Neural cell (in vitro differentiated cells): Measurements from ENCODE around the gene ACOX2. TPM values are rescaled to one million over a fixed set of nuclear protein-coding genes. Genes with fewer than 3 reads are reported as not detected.
"Not testable (repeated sequence)": the region's sequence is repeated elsewhere in the genome, so short reads cannot be mapped to it uniquely, and the experiment has no call there.

Source experiments
- H2AFZ ChIP-seq: fragments of 200-600, 300-800 bp; sonication (generic), shearing (Covaris generic); 2 replicates; pipeline ENCODE4 v1.6.0; 2014; ENCODE audit warnings: low read depth, mild to moderate bottlenecking, antibody characterized with exemption, low read length, moderate library complexity
- H3F3A ChIP-seq: fragments of 200-600 bp; shearing (Covaris generic); 2 replicates; pipeline ENCODE4 v1.6.1; 2016; ENCODE audit warnings: mild to moderate bottlenecking, moderate library complexity, mixed read lengths, antibody characterized with exemption, low read length; ENCODE audit not compliant: insufficient read depth, poor library complexity, severe bottlenecking
- H3K27ac ChIP-seq: fragments of 200-600, 300-800 bp; sonication (generic), shearing (Covaris generic); 2 replicates; pipeline ENCODE4 v1.5.1; 2014; ENCODE audit warnings: mild to moderate bottlenecking, low read length, moderate library complexity
- H3K27me3 ChIP-seq: fragments of 300-800, 200-600 bp; sonication (generic), shearing (Covaris generic); 2 replicates; pipeline ENCODE4 v1.6.0; 2014; ENCODE audit warnings: mild to moderate bottlenecking, low read depth, low read length, moderate library complexity; ENCODE audit not compliant: insufficient read depth
- H3K36me3 ChIP-seq: fragments of 300-800, 200-600 bp; sonication (generic), shearing (Covaris generic); 2 replicates; pipeline ENCODE4 v1.5.1; 2014; ENCODE audit warnings: mild to moderate bottlenecking, antibody characterized with exemption, low read length, moderate library complexity; ENCODE audit not compliant: insufficient read depth
- H3K4me2 ChIP-seq: fragments of 300-800, 200-600 bp; sonication (generic), shearing (Covaris generic); 2 replicates; pipeline ENCODE4 v1.6.0; 2014; ENCODE audit warnings: mild to moderate bottlenecking, low read length
- H3K4me3 ChIP-seq: fragments of 300-800, 200-600 bp; sonication (generic), shearing (Covaris generic); 2 replicates; pipeline ENCODE4 v1.5.1; 2014; ENCODE audit warnings: mild to moderate bottlenecking, low read length, moderate library complexity
- H3K79me2 ChIP-seq: fragments of 200-600 bp; shearing (Covaris generic); replicated peaks from 2 replicates; pipeline ENCODE4 v1.6.0; 2014; ENCODE audit warnings: mild to moderate bottlenecking, low read length, moderate library complexity; ENCODE audit not compliant: insufficient read depth
- H3K9ac ChIP-seq: fragments of 300-800, 200-600 bp; sonication (generic), shearing (Covaris generic); 2 replicates; pipeline ENCODE4 v1.6.1; 2016; ENCODE audit warnings: mild to moderate bottlenecking, low read length, mixed read lengths
- H3K9me2 ChIP-seq: fragments of 200-600 bp; shearing (Covaris generic); 2 replicates; pipeline ENCODE4 v1.6.1; 2016; ENCODE audit warnings: mild to moderate bottlenecking, low read length, mixed read lengths; ENCODE audit not compliant: insufficient read depth
- H3K9me3 ChIP-seq: fragments of 200-600, 300-800 bp; sonication (generic), shearing (Covaris generic); 2 replicates; pipeline ENCODE4 v1.6.1; 2016; ENCODE audit warnings: mild to moderate bottlenecking, mixed run types, low read length, moderate library complexity, mixed read lengths
- H4K20me1 ChIP-seq: fragments of 200-600 bp; shearing (Covaris generic); 2 replicates; pipeline ENCODE4 v1.6.1; 2016; ENCODE audit warnings: mild to moderate bottlenecking, mixed run types; ENCODE audit not compliant: insufficient read depth
- CTCF ChIP-seq: fragments of 450-650 bp; IDR thresholded peaks from 2 replicates; pipeline ENCODE4 v1.5.1; 2014; ENCODE audit warnings: antibody characterized with exemption, mild to moderate bottlenecking, moderate library complexity; ENCODE audit not compliant: poor library complexity, severe bottlenecking
- EP300 ChIP-seq: fragments of 450-650 bp; conservative IDR thresholded peaks from 2 replicates; pipeline ENCODE4 v1.6.1; 2014; ENCODE audit warnings: antibody characterized with exemption, mild to moderate bottlenecking, moderate library complexity; ENCODE audit not compliant: poor library complexity, severe bottlenecking
- EZH2 ChIP-seq: fragments of 200-600, 300-800 bp; shearing (Covaris generic), sonication (generic); IDR thresholded peaks from 2 replicates; pipeline ENCODE4 v1.6.1; 2014; ENCODE audit warnings: antibody characterized with exemption, low read length, borderline replicate concordance, mild to moderate bottlenecking; ENCODE audit not compliant: insufficient read depth, poor library complexity, severe bottlenecking
- MXI1 ChIP-seq: fragments of 450-650 bp; conservative IDR thresholded peaks from 2 replicates; pipeline ENCODE4 v1.6.1; 2014; ENCODE audit warnings: antibody characterized with exemption, mild to moderate bottlenecking; ENCODE audit not compliant: poor library complexity, severe bottlenecking
- POLR2AphosphoS5 ChIP-seq: IDR thresholded peaks from 2 replicates; pipeline ENCODE4 v1.6.1; 2012
- RAD21 ChIP-seq: fragments of 450-650 bp; conservative IDR thresholded peaks from 2 replicates; pipeline ENCODE4 v1.6.1; 2014; ENCODE audit warnings: antibody characterized with exemption, mild to moderate bottlenecking, moderate library complexity
- REST ChIP-seq: IDR thresholded peaks from 2 replicates; pipeline ENCODE4 v1.6.1; 2012; ENCODE audit warnings: borderline replicate concordance
- SMC3 ChIP-seq: fragments of 450-650 bp; conservative IDR thresholded peaks from 2 replicates; pipeline ENCODE4 v1.6.1; 2014; ENCODE audit warnings: antibody characterized with exemption, mild to moderate bottlenecking, moderate library complexity; ENCODE audit not compliant: poor library complexity
- TAF1 ChIP-seq: IDR thresholded peaks from 2 replicates; pipeline ENCODE4 v1.6.1; 2012; ENCODE audit warnings: low read depth
- polyA plus RNA-seq: library from polyadenylated mRNA; depleted of rRNA; stranded (reverse); fragments of >200 nt; gene quantifications from 2 replicates; pipeline ENCODE4 v1.2.3, GENCODE V29; 2014

The ACOX2 gene
- polyA plus RNA-seq, 1 donor from 2014 or later = not detected

- H3K4me2 ChIP-seq = no peak overlapping the region
- H4K20me1 ChIP-seq = no peaks in the 10 kb centered on the region
- H3F3A ChIP-seq = no peaks in the 10 kb centered on the region
- H3K4me3 ChIP-seq = no peak overlapping the region
- no peaks in the 10 kb centered on the region for H3K9me3 ChIP-seq
- TF ChIP-seq EP300 = no peak
- TF ChIP-seq EZH2 = no peak
- TF ChIP-seq SMC3 = no peak
- no peak for TF ChIP-seq RAD21
- no peak for TF ChIP-seq MXI1
- TF ChIP-seq TAF1 = no peak
- no peak for TF ChIP-seq POLR2AphosphoS5
- TF ChIP-seq REST = no peak
- TF ChIP-seq CTCF = no peak
- no peaks in the 10 kb centered on the region for H3K36me3 ChIP-seq
- H3K27ac ChIP-seq = no peak overlapping the region
- no peak overlapping the region for H2AFZ ChIP-seq
- no peaks in the 10 kb centered on the region for H3K27me3 ChIP-seq
- no peak overlapping the region for H3K9ac ChIP-seq
- H3K79me2 ChIP-seq = no peaks in the 10 kb centered on the region
- no peaks in the 10 kb centered on the region for H3K9me2 ChIP-seq
These were observed 8.4 kb downstream of the ACOX2 start for GRCh38 chr3:58528629-58529028.

- not testable (repeated sequence) for H4K20me1 ChIP-seq, H3K27ac ChIP-seq, H3K36me3 ChIP-seq, H3K9ac ChIP-seq, H3F3A ChIP-seq, H3K4me2 ChIP-seq, H3K9me2 ChIP-seq, H3K4me3 ChIP-seq, H3K27me3 ChIP-seq, H3K9me3 ChIP-seq, H3K79me2 ChIP-seq, H2AFZ ChIP-seq
These were observed 9.6 kb downstream of the ACOX2 start for GRCh38 chr3:58527440-58527839.

GRCh38 chr3:58526515-58526957 lies 10.5 kb downstream of the ACOX2 start:
- Histone ChIP-seq H3F3A (no peaks in the 10 kb centered on the region), H3K27ac (no peak overlapping the region), H2AFZ (no peak overlapping the region), H3K4me3 (no peak overlapping the region), H3K27me3 (no peaks in the 10 kb centered on the region), H3K9ac (no peak overlapping the region), H3K79me2 (no peaks in the 10 kb centered on the region), H3K4me2 (no peak overlapping the region), H4K20me1 (no peaks in the 10 kb centered on the region), H3K9me2 (no peaks in the 10 kb centered on the region), H3K36me3 (no peaks in the 10 kb centered on the region), H3K9me3 (no peaks in the 10 kb centered on the region)
- TF ChIP-seq POLR2AphosphoS5 = no peak
- TF ChIP-seq EZH2 = no peak
- no peak for TF ChIP-seq SMC3
- TF ChIP-seq TAF1 = no peak
- no peak for TF ChIP-seq CTCF
- no peak for TF ChIP-seq EP300
- no peak for TF ChIP-seq RAD21
- no peak for TF ChIP-seq REST
